Uterine smooth muscle cell (primary cell): ENCODE results near the gene ZNF497. TPM values are rescaled to one million over a fixed set of nuclear protein-coding genes. Genes with fewer than 3 reads are reported as not detected.

ENCODE experiments used
- total RNA-seq: library from RNA; depleted of rRNA; stranded (reverse); fragments of >200 nt; gene quantifications from 2 replicates; pipeline ENCODE4 v1.2.3, GENCODE V29; 2014

ZNF497 gene
- 0.89 and 1.4 TPM in 2 replicates for total RNA-seq

DNA sequence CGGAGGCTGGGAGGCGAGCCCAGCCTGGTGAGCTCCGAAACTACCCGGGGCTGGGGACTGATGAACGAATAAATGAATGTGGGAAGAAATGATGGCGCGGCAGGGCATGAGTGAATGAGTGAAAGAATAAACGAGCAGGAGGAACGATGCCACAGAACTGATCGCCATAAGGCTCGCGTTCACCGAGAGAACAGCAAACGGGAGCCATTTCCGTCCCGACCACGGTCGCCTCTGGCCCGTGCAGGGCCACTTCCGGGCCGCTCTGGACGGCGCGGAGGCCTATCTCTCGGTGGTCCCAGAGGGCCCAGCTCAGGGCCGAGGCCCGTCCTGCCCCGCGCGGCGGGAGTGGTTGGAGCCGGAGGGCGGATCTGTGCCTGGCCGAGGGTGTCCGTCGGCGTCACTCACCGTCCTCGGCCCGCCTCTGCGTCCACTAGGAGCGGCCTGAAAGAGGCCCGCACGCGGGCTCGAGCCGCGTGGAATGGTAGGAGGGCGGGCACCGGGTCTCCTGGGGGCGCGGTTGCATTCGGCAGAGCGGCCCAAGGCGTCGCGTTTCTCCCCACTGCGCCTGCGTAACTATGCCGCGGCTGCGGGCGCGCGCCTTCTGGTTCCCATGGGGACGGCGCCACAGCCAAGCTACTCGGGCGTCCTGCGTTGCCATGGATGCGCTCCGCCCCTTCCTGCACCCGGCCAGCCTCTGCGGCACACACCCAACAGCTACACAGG is at the start of gene ZNF497:
Gene ZNF497 (minus strand): TSS at position 480 of the 723 bp plus-strand sequence. CDS start 5,116 bp downstream, outside the sequence.

DNA sequence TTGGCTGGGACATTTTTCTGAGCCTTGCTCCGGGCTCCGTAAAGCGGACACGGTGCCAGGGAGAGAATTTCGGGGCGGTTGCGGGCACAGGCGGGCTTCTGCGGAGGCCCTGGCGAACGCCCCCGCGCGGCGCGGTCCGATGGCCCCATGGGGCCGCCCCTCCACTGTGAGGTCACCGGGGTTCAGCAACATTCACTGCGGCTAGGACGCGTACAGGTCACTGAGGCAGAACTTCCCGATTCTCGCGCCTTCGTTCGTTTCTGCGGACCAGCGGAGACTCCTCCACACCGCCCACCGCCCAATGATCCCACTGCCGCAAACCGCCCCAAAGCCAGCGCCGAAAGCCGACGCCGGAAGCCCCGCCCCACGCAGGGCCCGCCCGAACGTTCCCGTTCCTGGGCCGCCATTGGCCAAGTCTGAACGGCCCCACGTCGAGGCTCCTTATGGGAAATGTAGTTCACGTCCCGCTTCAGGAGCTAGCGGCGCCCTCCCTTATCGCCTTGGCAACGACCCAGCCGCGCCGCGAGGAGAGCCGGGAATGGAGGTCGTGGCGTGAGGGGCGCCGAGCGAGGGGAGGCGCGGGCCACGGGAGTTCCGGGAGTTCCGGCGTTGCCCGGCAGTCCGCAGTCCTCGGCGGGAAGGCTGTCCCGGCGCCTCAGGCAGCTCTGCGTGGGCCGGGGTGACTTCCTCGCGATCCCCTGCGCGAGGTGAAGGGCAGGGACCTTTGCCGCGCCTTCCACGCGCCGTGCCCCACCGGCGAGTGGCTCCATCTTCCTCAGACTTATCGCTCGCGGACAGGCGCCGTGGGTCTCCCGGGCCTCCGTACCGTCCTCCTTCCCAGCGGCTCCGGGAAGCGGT is 45.8 kb upstream of the ZNF497 start, which contains the start of gene ZNF584:
Gene ZNF584 (plus strand): TSS at position 498 of the 858 bp plus-strand sequence. CDS start 499 bp downstream, outside the sequence.

DNA sequence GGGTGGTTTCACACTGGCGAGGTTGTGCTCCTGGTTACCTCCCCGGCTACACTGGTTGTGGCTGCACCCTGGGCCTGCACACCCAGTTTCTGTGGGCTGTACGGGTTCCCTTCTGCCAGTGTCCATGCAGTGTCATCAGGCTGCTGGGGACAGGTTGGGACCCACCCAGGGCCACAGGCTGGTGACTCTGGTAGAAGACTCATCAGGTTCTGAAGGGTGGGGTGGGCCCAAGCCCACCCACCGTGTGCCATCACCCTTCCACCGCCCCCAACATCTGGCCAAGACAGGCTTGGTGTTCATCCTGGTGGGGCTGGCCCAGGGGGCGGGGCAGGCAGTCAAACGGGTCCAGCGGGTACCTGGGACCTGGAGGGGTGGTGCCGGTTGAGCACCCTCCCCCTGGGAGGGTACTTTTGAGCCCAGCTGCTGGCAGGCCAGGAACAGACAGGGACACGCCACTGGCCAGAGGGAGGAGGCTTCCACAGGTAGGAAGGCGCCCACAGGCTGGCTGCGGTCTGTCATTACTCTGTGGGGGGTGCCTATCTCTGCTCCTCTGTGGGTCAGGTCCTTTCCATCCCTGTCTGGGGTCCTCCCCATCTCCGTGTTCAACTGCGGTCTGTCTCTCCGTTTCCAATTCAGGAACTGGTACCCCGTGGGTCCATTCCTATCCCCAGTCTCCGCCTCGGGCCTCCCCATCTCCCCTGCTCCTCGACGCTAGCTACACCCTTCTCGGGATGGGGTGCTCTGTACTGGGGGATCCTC is 32.8 kb upstream of the ZNF497 start, which contains the start of gene RNF225:
Gene RNF225 (plus strand): TSS at position 437 of the 759 bp plus-strand sequence. CDS start 434 bp downstream, outside the sequence.

DNA sequence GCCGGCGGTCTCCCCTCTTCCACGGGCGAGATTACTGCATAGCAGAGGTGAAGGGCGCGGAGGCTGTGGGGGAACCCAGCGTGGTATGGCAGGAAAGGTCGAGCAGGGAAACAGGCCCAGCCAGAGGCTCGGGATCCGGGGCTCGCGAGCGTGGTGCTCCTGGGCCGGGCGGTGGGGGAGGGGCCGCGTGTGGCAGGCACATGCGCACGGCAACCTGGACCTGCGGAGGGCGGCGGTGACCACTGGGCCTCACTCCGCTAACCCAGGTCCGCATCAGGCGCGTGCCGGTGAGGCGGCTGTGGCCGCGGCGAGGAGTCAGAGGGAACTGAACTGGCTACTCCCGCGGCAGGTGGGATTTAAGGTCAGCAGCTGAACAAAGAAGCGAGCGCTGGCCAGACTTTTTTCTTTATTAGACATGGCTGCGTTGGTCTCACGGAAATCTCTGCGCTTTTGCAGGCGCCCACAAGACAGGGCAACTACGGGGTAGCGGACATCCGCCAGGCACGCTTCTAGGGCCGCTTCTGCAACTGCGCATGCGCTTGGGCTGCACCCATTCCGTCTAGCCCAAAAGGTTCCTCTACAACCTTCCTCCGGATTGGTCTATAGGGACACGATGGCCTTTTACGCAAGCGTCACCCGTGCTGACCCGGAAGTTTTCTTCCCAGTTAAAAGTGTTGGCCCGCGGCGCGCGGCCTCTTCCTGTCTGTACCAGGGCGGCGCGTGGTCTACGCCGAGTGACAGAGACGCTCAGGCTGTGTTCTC is 24.2 kb upstream of the ZNF497 start, which contains the start of gene RPS5:
Gene RPS5 (plus strand): TSS at position 694 of the 762 bp plus-strand sequence. CDS start 869 bp downstream, outside the sequence.

GRCh38 chr19:58380662-58381459 is 18.3 kb upstream of the ZNF497 start, which contains the start of gene ZNF837:
ZNF837 (minus strand) TSS chr19:58381030; CDS start chr19:58369332, 11,698 bp downstream.

DNA sequence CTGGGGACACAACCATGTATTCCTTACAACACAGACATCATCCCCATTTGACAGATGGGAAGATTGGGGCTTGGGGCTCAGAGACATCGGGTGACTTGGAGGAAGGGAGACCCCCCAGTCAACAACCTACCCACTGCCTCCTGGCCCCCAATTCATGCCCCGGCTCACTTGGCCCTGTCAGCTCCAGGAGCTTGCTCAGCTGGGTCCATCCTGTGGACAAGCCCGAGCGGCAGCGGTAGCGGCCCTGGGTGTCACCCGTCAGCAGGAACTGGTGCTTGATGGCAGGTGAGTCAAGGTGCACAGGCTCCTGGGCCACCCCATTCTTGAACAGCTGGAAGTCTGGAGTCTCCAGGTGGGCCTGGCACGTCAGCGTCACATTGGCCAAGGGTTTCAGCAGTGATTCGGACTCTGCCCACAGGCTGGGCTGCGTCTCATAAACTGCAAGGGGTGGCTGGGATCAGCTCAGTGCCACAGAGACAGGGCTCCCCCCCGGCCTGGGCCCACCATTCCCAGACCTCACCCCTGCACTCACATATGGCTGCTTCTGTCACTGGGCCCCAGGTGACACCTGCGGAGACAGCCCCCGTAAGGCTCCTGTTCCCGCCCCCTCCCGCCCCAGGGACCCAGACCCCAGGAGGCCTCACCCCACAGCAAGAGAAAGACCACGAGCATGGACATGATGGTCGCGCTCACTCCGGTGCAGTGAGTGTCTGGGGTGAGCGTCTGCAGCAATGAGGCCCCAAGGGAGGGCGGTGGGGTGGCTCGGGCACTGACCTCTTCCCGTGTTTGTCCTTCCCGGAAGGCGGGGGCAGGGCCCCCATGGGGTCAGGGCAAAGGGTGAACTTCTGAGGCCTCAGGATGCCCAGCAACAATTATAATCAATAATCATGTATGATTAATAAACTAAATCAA is 9.5 kb downstream of the ZNF497 start, which contains the start of gene A1BG:
Gene A1BG (minus strand): TSS at position 733 of the 912 bp plus-strand sequence. CDS start 55 bp downstream, at position 678.

DNA sequence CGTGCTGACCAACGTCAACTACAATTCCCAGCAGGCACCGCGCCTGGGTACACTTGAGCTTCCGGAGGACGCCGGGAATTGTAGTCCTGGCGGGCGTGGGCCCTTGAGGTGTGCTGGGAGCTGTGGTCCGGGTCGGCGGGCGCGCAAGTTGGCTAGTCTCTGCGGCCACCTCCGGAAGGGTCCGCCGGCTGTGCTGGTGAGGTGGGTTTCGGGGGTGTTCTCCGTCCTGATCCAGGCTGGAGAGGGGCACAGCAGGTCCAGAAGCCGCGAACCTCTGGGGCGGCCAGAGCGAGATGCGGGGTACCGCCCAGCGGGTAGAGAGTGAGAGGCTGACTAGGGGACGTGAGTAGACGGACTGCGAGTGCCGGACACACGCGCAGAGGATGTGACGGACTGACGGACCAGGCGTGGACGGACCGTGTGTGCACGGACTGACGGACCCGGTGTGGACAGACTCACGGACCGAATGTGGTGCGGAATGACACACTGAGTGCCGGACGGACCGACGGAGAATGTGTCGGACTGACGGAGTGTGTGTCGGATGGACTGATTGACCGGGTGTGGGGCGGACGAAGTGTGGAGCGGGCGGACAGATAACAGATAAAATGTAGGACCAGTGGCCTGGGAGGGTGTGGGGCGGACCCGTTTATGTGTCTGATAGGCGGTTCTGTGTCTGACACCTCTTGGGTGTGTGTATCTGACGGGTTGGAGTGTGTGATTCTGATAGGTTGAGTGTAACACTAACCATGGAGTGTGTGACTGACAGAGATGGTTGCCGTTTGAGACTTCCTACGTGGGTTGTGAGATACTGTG is 35.4 kb downstream of the ZNF497 start, which contains the start of gene ZSCAN22:
Gene ZSCAN22 (plus strand): TSS at position 81 of the 813 bp plus-strand sequence. CDS start 7,809 bp downstream, outside the sequence.

GRCh38 chr19:58305065-58305931 is 57.3 kb downstream of the ZNF497 start, which contains the start of gene ERVK3-1:
ERVK3-1 (plus strand) TSS chr19:58305377; CDS start chr19:58312169, 6,792 bp downstream.

Other genes starting within 250 kb of the ZNF497 start
- 14.8 and 18.4 TPM in 2 replicates for gene ZNF329, start 212.0 kb downstream of the ZNF497 start, total RNA-seq
- 24.4 and 27.0 TPM in 2 replicates for gene ZNF274, start 179.7 kb downstream of the ZNF497 start, total RNA-seq
- gene ZNF544, start 133.8 kb downstream of the ZNF497 start, total RNA-seq, result 37.5 and 44.8 TPM in 2 replicates
- gene ZNF8, start 83.8 kb downstream of the ZNF497 start, total RNA-seq, result 3.4 and 4.2 TPM in 2 replicates
- 32.6 and 37.5 TPM in 2 replicates for gene ERVK3-1, start 57.4 kb downstream of the ZNF497 start, total RNA-seq
- 3.1 and 3.2 TPM in 2 replicates for gene ZSCAN22, start 35.8 kb downstream of the ZNF497 start, total RNA-seq
- 10.4 and 16.0 TPM in 2 replicates for gene A1BG, start 9.3 kb downstream of the ZNF497 start, total RNA-seq
- 3.1 and 3.5 TPM in 2 replicates for gene ZNF837, start 18.3 kb upstream of the ZNF497 start, total RNA-seq
- 1,967 and 1,989 TPM in 2 replicates for gene RPS5, start 24.5 kb upstream of the ZNF497 start, total RNA-seq
- 0.37 TPM in 1 of 2 replicates, not detected in the other for gene RNF225, start 32.9 kb upstream of the ZNF497 start, total RNA-seq
- gene ZNF584, start 45.9 kb upstream of the ZNF497 start, total RNA-seq, result 16.7 and 18.0 TPM in 2 replicates
- gene ZNF132, start 77.4 kb upstream of the ZNF497 start, total RNA-seq, result 9.2 and 10.6 TPM in 2 replicates
- 10.0 and 12.1 TPM in 2 replicates for gene ZNF324B, start 88.9 kb upstream of the ZNF497 start, total RNA-seq
- gene ZNF324, start 104.3 kb upstream of the ZNF497 start, total RNA-seq, result 15.9 and 17.0 TPM in 2 replicates
- 8.3 and 12.1 TPM in 2 replicates for gene ZNF446, start 113.6 kb upstream of the ZNF497 start, total RNA-seq
- 2.9 and 4.2 TPM in 2 replicates for gene SLC27A5, start 149.2 kb upstream of the ZNF497 start, total RNA-seq
- gene ZBTB45, start 157.1 kb upstream of the ZNF497 start, total RNA-seq, result 7.7 and 8.0 TPM in 2 replicates
- 265 and 355 TPM in 2 replicates for gene TRIM28, start 181.3 kb upstream of the ZNF497 start, total RNA-seq
- gene CHMP2A, start 192.4 kb upstream of the ZNF497 start, total RNA-seq, result 115 and 140 TPM in 2 replicates
- 60.9 and 92.1 TPM in 2 replicates for gene UBE2M, start 195.9 kb upstream of the ZNF497 start, total RNA-seq
- 13.8 and 19.1 TPM in 2 replicates for gene MZF1, start 210.6 kb upstream of the ZNF497 start, total RNA-seq